ENCODE results near the gene MAP4K3. TPM values are rescaled to one million over a fixed set of nuclear protein-coding genes. Genes with fewer than 3 reads are reported as not detected.

MAP4K3 gene
- total RNA-seq, 1 donor from 2014 or later: 50.1 TPM

- no peak for DNase-seq (ENCODE audit: low spot score)
Measured at GRCh38 chr2:39445934-39446333, 8.8 kb upstream of the MAP4K3 start.

DNA sequence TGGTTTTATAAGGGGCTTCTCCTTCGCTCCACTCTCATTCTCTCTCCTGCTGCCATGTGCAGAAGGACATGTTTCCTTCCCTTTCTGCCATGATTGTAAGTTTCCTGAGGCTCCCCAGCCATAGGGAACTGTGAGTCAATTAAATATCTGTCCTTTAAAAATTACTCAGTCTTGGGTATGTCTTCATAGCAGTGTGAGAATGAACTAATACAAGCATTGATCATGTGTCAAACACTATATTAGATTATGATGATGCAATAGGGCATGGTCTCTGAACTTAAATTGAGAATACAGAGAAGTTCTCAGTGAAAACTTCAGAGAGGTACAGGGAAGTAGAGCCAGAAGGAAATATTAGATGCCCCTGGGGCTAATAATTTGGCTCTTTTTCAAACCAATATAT is 5.9 kb upstream of the MAP4K3 start:
- DNase-seq (ENCODE audit: low spot score): no peak

DNA sequence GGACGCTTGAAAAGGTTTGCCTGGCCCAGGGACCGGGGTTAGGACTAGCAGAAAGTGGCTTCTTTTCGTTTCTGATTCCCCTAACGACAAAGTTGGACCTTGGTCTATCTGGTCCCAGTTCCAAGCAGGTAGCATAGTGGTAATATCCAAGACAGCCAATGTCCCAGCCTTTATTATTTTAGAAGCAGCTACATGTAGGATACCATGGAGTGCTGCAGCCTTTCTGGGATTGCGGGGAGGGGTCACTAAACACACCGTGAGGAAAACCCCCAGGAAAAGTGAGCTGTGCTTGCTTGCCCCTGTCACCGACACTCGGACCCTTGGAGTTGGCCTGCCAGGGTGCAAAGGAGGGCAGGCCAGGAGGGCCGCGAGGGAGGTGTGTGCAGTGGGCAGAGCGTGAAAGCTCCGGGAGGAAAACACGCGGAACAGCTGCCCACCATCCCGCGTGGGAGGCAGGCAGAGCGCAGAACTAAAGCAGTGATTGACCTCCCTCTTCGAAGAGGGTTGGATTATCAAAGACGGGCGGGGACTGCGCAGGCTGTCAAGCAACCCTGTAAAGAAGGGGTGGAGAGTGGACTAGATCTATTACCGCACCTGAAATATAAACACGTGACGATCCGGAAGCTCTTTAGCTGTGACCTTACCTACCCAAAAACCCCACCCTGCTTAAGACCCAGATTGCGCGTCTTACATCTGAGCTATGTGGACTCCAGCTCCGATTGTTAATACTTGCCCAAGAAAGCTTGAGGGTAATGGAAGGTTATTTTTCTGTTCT is 624 bp upstream of the MAP4K3 start:
- no peak for DNase-seq (ENCODE audit: low spot score)

- DNase-seq (ENCODE audit: low spot score): no peak
Measured at GRCh38 chr2:39435741-39436591, 1.1 kb downstream of the MAP4K3 start.

- no peak for DNase-seq (ENCODE audit: low spot score)
Measured at GRCh38 chr2:39435234-39435633, 1.9 kb downstream of the MAP4K3 start.

- DNase-seq (ENCODE audit: low spot score): no peak
Measured at GRCh38 chr2:39434233-39434897, 2.7 kb downstream of the MAP4K3 start.

- DNase-seq (ENCODE audit: low spot score): no peak
Measured at GRCh38 chr2:39433586-39434195, 3.4 kb downstream of the MAP4K3 start.

GRCh38 chr2:39432701-39433100 is 4.4 kb downstream of the MAP4K3 start:
- DNase-seq (ENCODE audit: low spot score): no peak

DNA sequence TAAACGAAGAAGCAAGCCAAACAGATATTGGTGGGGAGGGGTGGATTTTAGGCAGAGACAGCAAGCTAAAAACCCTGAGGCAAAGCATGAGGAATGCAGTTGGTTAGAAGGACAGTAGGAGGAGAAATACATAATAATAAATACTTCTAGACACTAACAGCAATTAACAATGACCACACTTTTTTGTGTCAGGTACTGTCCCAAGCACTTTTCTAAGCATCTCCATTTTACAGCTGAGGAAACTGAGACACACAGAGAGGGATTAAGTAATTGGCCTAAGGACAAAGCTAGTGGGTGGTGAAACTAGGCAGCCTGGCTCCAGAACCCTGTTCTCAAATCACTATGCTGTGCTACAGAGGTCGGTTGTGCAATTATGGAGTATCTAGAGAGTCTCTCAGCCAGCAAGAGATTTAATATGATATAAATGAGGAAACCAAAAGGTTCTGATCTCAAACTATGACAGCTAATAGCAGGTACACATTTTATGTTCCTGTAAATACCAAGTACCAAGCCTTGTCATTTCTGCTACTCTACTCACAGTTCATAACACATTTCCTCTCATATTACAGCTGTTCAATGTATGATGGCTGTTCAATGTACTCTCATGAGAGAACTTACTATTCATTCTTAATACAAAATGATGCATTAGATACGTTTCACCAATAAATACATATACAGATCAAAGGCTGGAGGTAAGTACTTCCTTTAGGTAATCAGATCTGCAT is 5.3 kb downstream of the MAP4K3 start:
- no peak for DNase-seq (ENCODE audit: low spot score)

DNA sequence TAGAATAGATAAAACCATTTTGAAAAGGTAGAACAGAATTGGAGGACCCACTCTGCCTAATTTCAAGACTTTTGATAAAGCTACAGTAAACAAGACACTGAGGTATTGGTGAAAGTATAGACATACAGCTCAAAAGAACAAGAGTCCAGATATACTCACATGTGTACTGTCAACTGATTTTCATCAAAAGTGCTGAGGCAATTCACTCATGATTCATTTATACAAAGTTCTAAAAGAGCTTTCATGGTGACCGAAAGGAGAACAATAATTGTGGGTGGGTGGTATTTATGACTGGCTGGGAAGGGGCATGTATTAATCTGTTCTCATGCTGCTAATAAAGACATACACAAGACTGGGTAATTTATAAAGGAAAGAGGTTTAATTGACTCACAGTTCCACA is 7.3 kb downstream of the MAP4K3 start:
- DNase-seq (ENCODE audit: low spot score): no peak

GRCh38 chr2:39424951-39425350 is 12.1 kb downstream of the MAP4K3 start:
- DNase-seq (ENCODE audit: low spot score): no peak

GRCh38 chr2:39422700-39423099 is 14.4 kb downstream of the MAP4K3 start:
- DNase-seq (ENCODE audit: low spot score): no peak

DNA sequence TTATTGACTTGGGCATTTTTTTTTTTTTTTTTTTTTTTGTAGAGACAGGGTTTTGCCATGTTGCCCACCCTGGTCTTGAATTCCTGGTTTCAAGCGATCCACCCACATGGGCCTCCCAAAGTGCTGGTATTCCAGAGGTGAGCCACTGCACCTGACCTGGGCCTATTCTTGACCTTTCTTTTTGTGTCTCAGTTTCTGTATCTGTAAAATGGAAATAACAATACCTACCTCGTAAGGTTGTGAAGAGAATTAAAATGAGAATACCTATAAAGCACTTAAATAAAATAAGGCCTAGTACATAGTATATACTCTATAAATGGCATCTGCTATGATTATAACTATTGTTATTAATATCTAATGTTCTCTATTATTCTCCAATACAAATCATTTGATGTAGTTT is 15.7 kb downstream of the MAP4K3 start:
- DNase-seq (ENCODE audit: low spot score): no peak

DNA sequence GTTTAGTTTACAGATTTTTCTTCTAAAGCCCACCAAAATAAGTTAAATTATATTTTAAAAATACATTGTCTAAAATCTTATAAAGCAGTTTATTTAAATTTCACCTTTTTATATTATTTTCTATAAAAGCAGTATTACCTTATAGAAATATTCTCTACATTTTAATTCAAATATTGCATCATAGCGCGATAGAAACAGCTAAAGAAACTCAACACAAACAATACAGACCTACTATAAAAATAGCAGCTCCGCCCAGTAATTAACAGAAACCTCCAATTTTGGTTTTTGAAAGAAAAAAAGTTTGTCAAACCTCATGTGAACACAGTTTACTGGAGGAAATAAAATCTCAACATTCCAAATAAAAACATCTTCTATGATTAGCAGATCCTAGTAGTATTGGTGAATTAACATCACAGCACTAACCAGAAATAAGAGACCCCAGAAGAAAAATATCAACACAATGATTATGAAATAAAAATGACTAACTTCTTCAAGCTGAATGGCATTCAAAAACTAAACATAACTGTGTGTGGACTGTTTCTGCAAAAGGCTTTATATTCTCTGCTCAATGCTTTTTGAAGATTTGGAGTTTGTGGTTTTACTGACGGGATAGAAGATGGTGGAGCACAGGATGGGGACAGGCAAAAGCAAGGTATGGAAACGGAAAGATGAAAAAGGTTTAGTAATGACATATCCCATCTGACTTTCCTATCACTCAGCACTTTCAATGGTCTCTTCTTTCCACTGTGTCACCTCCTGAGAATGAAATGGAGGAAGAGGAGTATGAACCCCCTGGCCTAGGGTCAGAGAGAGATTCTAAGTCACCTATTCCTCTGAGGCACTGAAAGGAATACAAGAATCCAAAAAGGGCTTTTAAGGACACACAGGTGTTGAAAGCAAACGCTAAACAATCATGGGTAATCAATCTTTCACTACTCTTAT is 17.5 kb downstream of the MAP4K3 start:
- no peak for DNase-seq (ENCODE audit: low spot score)

- DNase-seq (ENCODE audit: low spot score): no peak
Measured at GRCh38 chr2:39418491-39418890, 18.6 kb downstream of the MAP4K3 start.

DNA sequence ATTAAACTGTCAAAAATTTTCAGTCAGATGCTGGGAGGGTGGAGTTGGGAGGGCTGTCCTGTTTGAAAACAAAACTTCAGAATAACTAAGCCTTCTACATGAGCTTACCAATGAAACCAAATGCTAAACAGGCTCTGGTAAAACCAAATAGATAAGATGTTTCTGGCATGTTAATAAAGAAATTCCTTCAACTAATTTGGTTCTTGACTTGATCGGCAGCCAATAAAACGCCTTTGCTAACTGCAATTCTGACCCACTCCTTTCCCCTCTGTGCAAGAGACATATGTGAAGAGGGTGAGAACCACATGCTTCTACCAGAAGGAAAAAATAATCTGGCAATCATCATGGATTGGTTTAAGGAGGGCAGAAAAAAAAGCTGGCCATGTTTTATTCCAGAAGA is 20.9 kb downstream of the MAP4K3 start:
- DNase-seq (ENCODE audit: low spot score): no peak

GRCh38 chr2:39413063-39413737 is 23.9 kb downstream of the MAP4K3 start:
- DNase-seq (ENCODE audit: low spot score): no peak

- no peak for DNase-seq (ENCODE audit: low spot score)
Measured at GRCh38 chr2:39411181-39411944, 25.7 kb downstream of the MAP4K3 start.

Measured in mesenteric fat pad (tissue), 1 donor.